GM21526 (cell line): ENCODE data around the gene DNAAF3.
"Not testable (repeated sequence)": the region's sequence is repeated elsewhere in the genome, so short reads cannot be mapped to it uniquely, and the experiment has no call there.

Source experiments
- ATAC-seq: cut with Tn5 transposase; IDR thresholded peaks from one replicate; pipeline ENCODE4 v1.9.1; 2021; ENCODE audit warnings: moderate library complexity; ENCODE audit not compliant: unreplicated experiment, low FRiP score

DNAAF3 gene

DNA sequence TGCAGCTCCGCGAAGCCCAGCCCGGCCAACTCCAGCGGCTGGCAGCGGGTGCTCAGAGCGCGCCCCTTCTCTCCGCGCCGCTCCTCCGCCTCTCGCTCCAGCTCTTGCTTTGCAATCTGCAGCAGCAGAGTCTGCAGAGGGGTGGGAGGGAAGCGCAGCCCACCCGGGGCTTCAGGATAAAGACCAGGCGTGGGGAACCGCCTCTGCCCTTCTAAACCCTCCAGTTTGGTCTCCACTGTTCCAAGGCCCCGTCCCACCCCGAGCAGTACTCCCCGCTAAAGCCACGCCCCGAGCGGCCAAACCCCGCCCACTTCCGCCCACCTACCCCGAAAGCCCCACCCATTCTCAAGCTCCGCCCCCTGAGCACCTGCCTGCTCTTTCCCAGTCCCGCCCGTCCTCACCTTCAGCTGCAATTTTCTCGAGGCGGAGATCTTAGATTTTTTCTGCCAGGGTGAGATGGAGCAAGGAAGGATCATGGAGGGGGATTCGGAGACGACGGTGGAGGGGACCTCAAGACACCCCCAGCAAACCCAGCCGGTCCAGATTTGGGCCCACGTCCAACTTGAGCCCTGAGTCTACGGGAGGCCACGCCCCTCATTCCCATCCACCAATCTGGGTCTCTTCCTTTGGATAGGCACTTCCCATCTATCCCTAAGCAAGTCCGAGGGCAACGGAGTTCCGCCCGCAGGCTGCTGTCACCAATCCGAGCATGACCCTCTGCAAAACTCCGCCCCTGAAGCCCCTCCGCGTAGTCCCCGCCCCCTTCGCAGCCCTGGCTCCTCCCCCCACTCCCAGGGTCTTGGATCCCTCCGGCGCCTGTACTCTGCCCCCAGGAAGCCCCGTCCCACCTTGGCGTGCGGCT, 10.0 kb downstream of the DNAAF3 start:
- ATAC-seq, result no peak

- ATAC-seq, result not testable (repeated sequence)
Measured at GRCh38 chr19:55155784-55156183, 10.6 kb downstream of the DNAAF3 start.

DNA sequence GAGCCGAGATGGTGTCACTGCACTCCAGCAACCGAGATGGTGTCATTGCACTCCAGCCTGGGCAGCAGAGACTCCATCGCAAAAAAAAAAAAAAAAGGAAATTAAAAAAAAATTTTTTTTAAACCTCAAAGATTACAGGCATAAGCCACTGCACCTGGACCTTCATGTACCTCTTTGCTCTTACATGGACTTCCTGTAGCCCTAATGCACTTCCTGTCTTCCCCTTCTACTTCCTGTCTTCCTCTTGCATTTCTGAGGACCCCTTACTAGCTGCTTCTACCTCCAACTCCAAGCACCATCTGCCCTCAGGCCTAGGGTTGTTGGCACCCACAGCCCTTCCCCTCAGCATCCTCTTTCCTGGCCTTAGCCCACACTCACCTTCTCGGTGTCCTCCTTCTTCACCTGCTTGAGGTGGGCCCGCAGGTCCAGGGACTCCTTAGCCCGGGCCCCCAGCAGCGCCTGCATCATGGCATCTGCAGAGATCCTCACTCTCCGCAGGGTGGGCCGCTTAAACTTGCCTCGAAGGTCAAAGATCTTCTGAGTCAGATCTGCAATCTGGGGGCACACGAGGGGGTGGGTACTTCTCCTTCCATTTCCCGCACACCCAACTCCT, 12.7 kb downstream of the DNAAF3 start:
- ATAC-seq, result no peak

- no peak for ATAC-seq
Measured at GRCh38 chr19:55152017-55152416, 14.4 kb downstream of the DNAAF3 start.

GRCh38 chr19:55149078-55150003, 17.1 kb downstream of the DNAAF3 start, which contains the start of gene TNNT1:
TSS of gene TNNT1 (minus strand) at chr19:55149206. CDS start at chr19:55147157, 2,049 bp downstream.
- no peak for ATAC-seq

GRCh38 chr19:55147545-55148251, 18.7 kb downstream of the DNAAF3 start:
- ATAC-seq, result no peak

DNA sequence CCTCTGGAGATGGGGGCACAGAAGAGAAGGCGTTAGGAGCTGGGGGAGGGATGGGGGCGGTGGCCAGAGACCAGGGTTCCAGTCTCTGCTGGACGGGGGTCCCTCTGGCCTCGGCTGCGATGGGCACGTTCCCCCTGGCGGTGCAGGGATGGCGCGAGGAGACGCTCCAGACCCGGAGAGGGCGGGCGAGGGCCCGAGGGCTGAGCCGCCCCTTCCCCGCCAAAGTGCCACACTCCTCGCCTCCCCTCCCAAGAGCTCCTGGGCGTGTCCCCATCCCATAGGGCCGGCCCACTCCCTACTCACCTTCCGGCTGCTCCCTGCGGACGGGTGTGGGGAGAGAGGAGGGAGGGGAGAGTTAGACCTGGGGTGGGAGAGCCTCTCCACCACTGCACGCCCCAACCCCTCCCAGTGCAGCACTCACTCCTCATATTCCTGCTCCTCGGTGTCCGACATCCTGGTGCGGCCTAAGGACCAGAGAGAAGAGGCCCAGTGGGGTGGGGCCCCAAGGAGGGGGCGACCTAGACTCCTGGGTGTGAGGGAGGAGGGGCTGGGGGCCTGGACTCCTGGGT, 19.6 kb downstream of the DNAAF3 start:
- no peak for ATAC-seq

- no peak for ATAC-seq
Measured at GRCh38 chr19:55146078-55146704, 20.2 kb downstream of the DNAAF3 start.

DNA sequence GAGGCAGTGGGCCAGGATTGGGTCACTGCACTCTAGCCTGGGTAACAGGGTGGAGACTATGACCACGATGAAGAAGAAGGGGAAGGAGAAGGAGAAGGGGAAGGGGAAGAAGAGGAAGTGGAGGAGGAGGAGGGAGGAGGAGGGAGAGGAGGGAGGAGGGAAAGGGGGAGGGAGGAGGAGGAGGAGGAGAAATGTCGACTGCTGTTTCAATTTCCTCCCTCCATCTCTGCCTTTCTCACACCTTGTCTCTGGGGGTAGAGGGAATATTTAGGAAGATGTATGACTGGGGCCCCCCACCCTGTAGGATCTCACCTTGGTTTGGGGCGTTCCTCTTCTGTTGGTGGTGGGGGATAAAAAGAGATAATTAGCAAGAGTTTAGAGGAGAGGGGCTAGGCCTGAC, 21.2 kb downstream of the DNAAF3 start:
- ATAC-seq, result no peak

GRCh38 chr19:55141696-55142095, 24.7 kb downstream of the DNAAF3 start:
- no peak for ATAC-seq

DNA sequence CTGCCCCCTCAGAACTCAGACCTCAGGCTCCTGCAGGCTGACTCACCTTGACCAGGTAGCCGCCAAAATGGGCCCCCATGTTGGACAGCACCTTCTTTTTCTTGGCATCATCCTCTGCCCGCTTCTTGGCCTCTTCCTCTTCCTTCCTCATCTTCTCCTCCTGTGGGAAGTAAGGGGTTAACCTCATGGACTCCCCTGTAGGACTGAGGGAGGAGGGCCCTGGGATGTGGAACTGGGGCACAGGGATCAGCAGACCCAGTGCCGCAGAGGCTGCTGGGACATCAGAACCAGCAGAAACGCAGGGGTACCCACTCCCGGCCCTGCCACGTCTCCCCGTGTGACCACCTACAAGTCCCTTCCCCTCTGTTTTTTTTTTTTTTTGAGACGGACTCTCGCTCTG, 28.5 kb downstream of the DNAAF3 start:
- ATAC-seq, result no peak

DNA sequence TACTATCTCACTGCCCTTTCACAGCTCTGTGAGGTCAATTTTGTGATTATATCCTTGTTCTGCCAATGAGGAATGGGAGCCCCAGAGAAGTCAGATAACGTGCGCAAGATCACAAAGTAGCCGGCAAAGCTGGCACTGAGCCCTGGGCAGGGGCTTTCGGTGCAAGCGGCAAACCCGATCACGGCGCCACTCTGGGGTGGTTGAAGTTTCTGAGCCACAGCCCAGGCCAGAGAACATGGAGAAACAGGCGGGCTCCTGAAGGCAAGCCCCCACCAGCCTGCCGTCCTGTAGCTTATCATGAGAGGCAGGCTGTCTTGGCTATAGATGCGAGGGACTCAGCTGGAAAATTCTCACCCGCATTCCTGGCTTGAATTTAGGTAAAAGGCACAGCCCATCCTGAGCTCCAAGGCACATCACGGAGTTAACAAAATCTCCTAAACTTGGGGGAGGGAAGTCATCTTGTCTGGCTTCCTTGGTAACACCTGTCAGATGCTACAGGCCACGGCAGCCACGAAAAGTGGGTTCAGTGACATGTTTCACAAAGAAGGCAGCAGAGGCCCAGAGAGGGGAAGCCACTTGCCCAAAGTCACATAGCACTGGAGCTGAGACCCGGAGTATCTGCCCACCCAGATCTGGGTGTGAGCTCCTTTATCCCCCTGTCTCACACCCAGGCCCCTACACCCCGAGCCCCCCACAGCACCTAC, 29.9 kb downstream of the DNAAF3 start:
- no peak for ATAC-seq

GRCh38 chr19:55134736-55135135, 31.7 kb downstream of the DNAAF3 start:
- no peak for ATAC-seq

GRCh38 chr19:55133639-55134444, 32.6 kb downstream of the DNAAF3 start:
- ATAC-seq, result no peak

DNA sequence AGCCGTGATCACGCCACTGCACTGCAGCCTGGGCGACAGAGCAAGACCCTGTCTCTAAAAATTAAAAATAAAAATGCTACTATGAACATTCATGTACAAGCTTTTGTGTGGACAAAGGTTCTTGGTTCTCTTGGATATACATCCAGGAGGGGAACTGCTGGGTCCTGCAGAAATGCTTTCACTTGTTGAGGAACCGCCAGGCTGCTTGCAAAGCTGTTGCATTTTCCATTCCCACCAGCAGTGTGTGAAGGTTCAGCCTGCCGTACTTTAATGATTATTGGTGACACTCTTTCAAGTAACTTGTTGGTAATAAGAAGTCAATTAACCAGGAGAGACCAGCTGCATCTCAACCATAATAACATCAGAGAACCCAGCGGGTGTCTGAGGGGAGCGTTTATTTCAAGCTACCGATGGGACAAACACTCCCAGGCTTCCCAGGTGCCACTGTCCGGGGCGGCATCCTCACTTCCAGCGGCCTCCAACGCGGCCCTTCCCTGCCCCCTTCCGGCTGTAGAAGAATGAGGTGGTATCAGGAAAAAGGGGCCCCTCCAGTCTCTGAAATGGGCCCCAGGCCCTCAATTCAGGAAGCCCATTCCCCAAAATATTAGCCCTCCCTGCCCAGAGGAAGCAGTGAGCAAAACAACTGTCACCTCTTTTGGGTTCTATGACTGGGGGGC, 33.8 kb downstream of the DNAAF3 start:
- ATAC-seq, result no peak

GRCh38 chr19:55131421-55131820, 35.0 kb downstream of the DNAAF3 start:
- ATAC-seq, result no peak

- no peak for ATAC-seq
Measured at GRCh38 chr19:55119053-55119452, 47.4 kb downstream of the DNAAF3 start.
